CD4-positive, alpha-beta T cell treated with Interleukin-4 for 1 hour (primary cell): ENCODE measurements around the gene APOL3.
"Not testable (repeated sequence)": the region's sequence is repeated elsewhere in the genome, so short reads cannot be mapped to it uniquely, and the experiment has no call there.

Experiments
- DNase-seq, 2 donors: peaks; one replicate each; pipeline ENCODE4 v3.0.0-alpha.2; 2020 to 2022

Gene APOL3

GRCh38 chr22:36160499-36160942 is at the start of gene APOL3:
Gene APOL3, minus strand, starts transcription at chr22:36160755. Its CDS starts 11,700 bp downstream, at chr22:36149055.
- peak; percentile 70 to 83 for DNase-seq

- no peak for DNase-seq
Measured at GRCh38 chr22:36210224-36210623, 49.7 kb upstream of the APOL3 start.

GRCh38 chr22:36209488-36209908 is 48.9 kb upstream of the APOL3 start:
- not testable (repeated sequence) for DNase-seq

GRCh38 chr22:36208914-36209313 is 48.4 kb upstream of the APOL3 start:
- DNase-seq: no peak

GRCh38 chr22:36208162-36208765 is 47.7 kb upstream of the APOL3 start:
- DNase-seq: no peak

- no peak for DNase-seq
Measured at GRCh38 chr22:36206255-36206654, 45.7 kb upstream of the APOL3 start.

- DNase-seq: not testable (repeated sequence)
Measured at GRCh38 chr22:36205573-36205972, 45.0 kb upstream of the APOL3 start.

GRCh38 chr22:36204632-36205015 is 44.1 kb upstream of the APOL3 start:
- no peak for DNase-seq

- DNase-seq: no peak
Measured at GRCh38 chr22:36204001-36204631, 43.6 kb upstream of the APOL3 start.

- not testable (repeated sequence) for DNase-seq
Measured at GRCh38 chr22:36203441-36203840, 42.9 kb upstream of the APOL3 start.

- not testable (repeated sequence) for DNase-seq
Measured at GRCh38 chr22:36202906-36203305, 42.4 kb upstream of the APOL3 start.

- no peak for DNase-seq
Measured at GRCh38 chr22:36201630-36202319, 41.2 kb upstream of the APOL3 start, which contains the start of gene APOL4. Gene APOL4, minus strand, starts transcription at chr22:36201809. Its CDS starts 75 bp downstream, at chr22:36201734.

GRCh38 chr22:36201025-36201424 is 40.5 kb upstream of the APOL3 start:
- DNase-seq: not testable (repeated sequence)

- DNase-seq: no peak
Measured at GRCh38 chr22:36199001-36199551, 38.5 kb upstream of the APOL3 start.

GRCh38 chr22:36198536-36198935 is 38.0 kb upstream of the APOL3 start:
- DNase-seq: no peak

- no peak for DNase-seq
Measured at GRCh38 chr22:36197514-36198146, 37.1 kb upstream of the APOL3 start.

GRCh38 chr22:36197065-36197440 is 36.5 kb upstream of the APOL3 start:
- DNase-seq: no peak

- DNase-seq: no peak
Measured at GRCh38 chr22:36196254-36197064, 35.9 kb upstream of the APOL3 start.

- peak; percentile 56 to 61 for DNase-seq
Measured at GRCh38 chr22:36194971-36195370, 34.4 kb upstream of the APOL3 start.

GRCh38 chr22:36194385-36194784 is 33.8 kb upstream of the APOL3 start:
- DNase-seq: no peak

- DNase-seq: no peak
Measured at GRCh38 chr22:36193577-36193976, 33.0 kb upstream of the APOL3 start.

GRCh38 chr22:36193171-36193570 is 32.6 kb upstream of the APOL3 start:
- no peak for DNase-seq
